Left lung (tissue), 10 donors: ENCODE data around the gene SLF1. TPM values are rescaled to one million over a fixed set of nuclear protein-coding genes. Genes with fewer than 3 reads are reported as not detected.
A peak's percentile ranks its signal among the peaks of the same experiment; 100 is the strongest.

ENCODE experiments used
- ATAC-seq: fragments of 200-7000 bp; cut with Tn5 transposase; one replicate; pipeline ENCODE4 v1.9.1; 2020; ENCODE audit warnings: moderate library complexity
- DNase-seq, 4 donors: peaks; one replicate each; pipeline ENCODE4 v3.0.0-alpha.2; 2013 to 2020
- H3K27ac ChIP-seq, 2 donors: fragments of 200-600 bp; sonication (generic) in 1 of 2; one replicate each; pipeline versions ENCODE4 v1.5.0 to v1.8.0; 2020 to 2021
- H3K27me3 ChIP-seq, 2 donors: fragments of 200-600 bp; sonication (generic) in 1 of 2; one replicate each; pipeline versions ENCODE4 v1.5.0 to v1.8.0; 2020 to 2021
- H3K36me3 ChIP-seq, 2 donors: fragments of 200-600 bp; sonication (generic) in 1 of 2; one replicate each; pipeline versions ENCODE4 v1.5.0 to v1.8.0; 2020 to 2021
- H3K4me1 ChIP-seq, 2 donors: fragments of 200-600 bp; one replicate each; pipeline ENCODE4 v1.8.0; 2021
- H3K4me3 ChIP-seq, 2 donors: fragments of 200-600 bp; sonication (generic) in 1 of 2; one replicate each; pipeline versions ENCODE4 v1.5.0 to v1.8.0; 2020 to 2021; ENCODE audit warnings: mild to moderate bottlenecking in 1 of 2
- H3K9me3 ChIP-seq, 2 donors: fragments of 200-600 bp; sonication (generic) in 1 of 2; one replicate each; pipeline versions ENCODE4 v1.5.0 to v1.8.0; 2020 to 2021
- CTCF ChIP-seq, 2 donors: fragments of 200-600 bp; sonication (generic) in 1 of 2; IDR thresholded peaks; one replicate each; pipeline versions ENCODE4 v1.5.0 to v1.8.0; 2021; ENCODE audit warnings: antibody characterized with exemption in 2 of 2
- intact Hi-C, 2 donors: fragments of 100-400 bp; cut with DNase I; formaldehyde crosslinking; loops; one replicate each; pipeline versions ENCODE4 v1.11.2 to v1.14.2; 2022
- polyA plus RNA-seq, 6 donors: library from polyadenylated mRNA; unstranded; fragments of 120-200 nt; gene quantifications; one replicate each; pipeline ENCODE4 v1.2.1, GENCODE V29; 2013; ENCODE audit not compliant: insufficient read length in 6 of 6
- total RNA-seq, 2 donors: library from RNA; stranded (reverse); fragmentation: NEBNext Ultra II Directional; extraction: Animal tissue kit (Norgen Biotek cat#: 25700); gene quantifications; one replicate each; pipeline ENCODE4 v1.2.1, GENCODE V29; 2021
- donor health status: DM: no; HTN: yes; CAD: no.
- donor health status: DM: no; HTN: no; CAD: no.

Gene SLF1
- total and polyA plus RNA-seq, 8 donors, result 5.7 to 22.0 (median 17.8) TPM

DNA sequence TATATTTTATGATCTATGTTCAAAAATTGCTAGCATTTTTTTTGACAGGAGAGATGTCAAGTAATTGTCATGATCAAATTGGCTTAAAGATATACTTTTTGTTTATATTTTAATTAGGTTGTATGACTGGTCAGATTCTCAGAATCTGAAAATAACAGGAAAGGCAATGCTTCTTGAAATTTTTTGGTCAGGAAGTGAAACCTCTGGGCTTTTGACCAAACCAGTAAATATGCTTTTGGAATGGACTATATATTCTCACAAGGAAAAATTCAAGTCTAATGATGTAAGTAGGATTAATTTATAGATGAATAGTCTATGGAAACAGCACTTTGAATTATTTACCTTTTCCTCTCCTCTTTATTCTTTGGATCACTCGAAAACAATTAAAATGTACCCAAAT is 52.3 kb downstream of the SLF1 start:
- Histone ChIP-seq H3K9me3 (no peaks in the 10 kb centered on the region), H3K4me1 (no peaks in the 10 kb centered on the region), H3K27ac (no peak overlapping the region), H3K4me3 (no peak overlapping the region), H3K27me3 (no peaks in the 10 kb centered on the region), H3K36me3 (peaks cover 2 to 3% of the 10 kb centered on the region in 2 donors)
- DNase-seq (no peak), ATAC-seq (no peak)
- intact Hi-C loops, result no loop called here
- TF ChIP-seq CTCF (IDR thresholded peaks at IDR 0.05), result no peak

- H3K4me3 ChIP-seq, result no peak overlapping the region
- no peak for DNase-seq
Measured at GRCh38 chr5:94672746-94673145, 54.3 kb downstream of the SLF1 start.

DNA sequence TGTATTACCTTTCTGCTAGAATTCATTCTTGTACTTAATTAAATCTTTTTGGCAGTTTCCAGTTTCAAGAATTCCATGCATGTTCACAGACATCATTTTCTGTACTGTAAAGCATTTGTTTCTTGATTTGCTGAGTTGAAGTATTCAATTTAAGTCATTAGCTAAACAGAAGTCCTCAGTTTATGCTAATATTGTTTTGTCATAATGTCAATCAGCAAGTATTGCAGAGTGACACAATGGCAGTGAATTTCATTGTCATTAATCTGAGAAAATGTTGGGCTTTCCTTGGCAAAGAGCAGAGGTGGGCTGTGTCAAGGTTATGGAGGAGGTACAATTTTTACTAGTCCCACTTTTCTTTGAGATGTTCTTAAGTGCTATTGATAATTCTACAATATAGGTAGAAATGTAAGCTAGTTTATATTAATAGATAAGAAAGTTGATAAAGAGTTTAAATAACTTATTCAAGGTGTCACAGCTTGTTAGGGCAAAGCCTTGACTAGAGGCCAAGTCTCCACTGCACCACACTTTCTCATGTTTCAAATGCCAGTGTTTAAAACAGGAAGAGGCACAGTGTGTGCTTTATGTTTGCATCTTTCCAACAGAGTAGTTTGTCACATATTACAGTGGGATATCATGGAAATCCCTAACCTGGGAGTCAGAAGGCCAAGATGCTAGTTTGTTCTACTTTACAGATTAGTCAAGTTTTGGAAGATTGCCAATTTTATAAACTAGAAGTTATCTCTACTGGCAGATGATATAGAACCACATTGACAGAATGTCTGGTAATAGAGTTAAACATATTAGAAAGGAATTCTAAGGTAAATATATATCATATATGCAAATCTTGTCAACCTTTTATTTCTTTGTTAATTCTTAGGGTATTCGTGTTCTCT is 56.3 kb downstream of the SLF1 start:
- Histone ChIP-seq H3K4me1 (no peaks in the 10 kb centered on the region), H3K9me3 (no peaks in the 10 kb centered on the region), H3K27me3 (no peaks in the 10 kb centered on the region), H3K4me3 (no peak overlapping the region), H3K36me3 (peaks cover 3 to 8% of the 10 kb centered on the region in 2 donors), H3K27ac (no peak overlapping the region)
- ATAC-seq, result no peak
- TF ChIP-seq CTCF (IDR thresholded peaks at IDR 0.05), result no peak
- intact Hi-C loops, result no loop called here
- no peak for DNase-seq

More at GRCh38 chr5:94672746-94673145, 54.3 kb downstream of the SLF1 start:
- Histone ChIP-seq H3K4me1 (no peaks in the 10 kb centered on the region), H3K27ac (no peak overlapping the region), H3K9me3 (no peaks in the 10 kb centered on the region), H3K36me3 (peaks cover 3 to 8% of the 10 kb centered on the region in 2 donors), H3K27me3 (no peaks in the 10 kb centered on the region)
- TF ChIP-seq CTCF (IDR thresholded peaks at IDR 0.05), result no peak
- no peak for ATAC-seq
- intact Hi-C loops, result no loop called here

GRCh38 chr5:94675965-94676618 is 57.6 kb downstream of the SLF1 start:
- ATAC-seq (no peak), DNase-seq (no peak)
- Histone ChIP-seq H3K27ac (no peak overlapping the region), H3K4me3 (no peak overlapping the region), H3K9me3 (no peaks in the 10 kb centered on the region), H3K36me3 (peaks cover 3 to 8% of the 10 kb centered on the region in 2 donors), H3K4me1 (no peaks in the 10 kb centered on the region), H3K27me3 (no peaks in the 10 kb centered on the region)
- intact Hi-C loops, result no loop called here
- TF ChIP-seq CTCF (IDR thresholded peaks at IDR 0.05), result no peak

DNA sequence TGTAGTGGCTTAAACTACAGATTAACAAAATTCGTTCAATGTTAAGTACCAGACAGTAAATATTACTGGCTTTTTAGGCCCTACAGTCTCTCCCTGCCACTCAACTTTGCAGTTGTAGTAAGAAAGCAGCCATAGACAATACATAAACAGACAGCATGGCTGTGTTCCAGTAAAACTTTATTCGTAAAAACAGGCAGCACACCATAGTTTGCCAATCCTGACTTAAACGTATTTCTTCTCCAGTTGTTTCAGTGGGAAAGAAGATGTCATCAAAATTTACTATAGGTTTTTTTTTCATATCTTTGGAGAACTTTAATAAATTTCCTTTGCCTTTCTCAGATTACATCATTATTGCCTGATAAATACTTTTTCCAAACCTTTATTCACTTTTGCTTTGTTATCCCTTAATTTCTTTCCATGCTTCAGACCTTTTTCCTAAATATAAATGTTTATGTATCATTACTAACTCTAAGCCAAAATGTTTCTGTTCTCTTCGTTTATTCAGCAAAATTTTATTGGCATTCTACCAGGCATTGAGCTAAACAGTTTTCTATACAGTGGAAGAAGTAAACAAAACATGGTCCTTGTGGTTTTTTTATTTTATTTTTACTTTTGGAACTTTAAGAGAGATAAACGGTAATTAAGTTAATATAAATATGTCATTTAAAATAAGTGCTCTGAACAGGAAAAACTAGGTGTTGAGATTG is 64.5 kb downstream of the SLF1 start:
- ATAC-seq (no peak), DNase-seq (peak in 2 of 4 donors; percentile 42 to 58)
- intact Hi-C loops, result no loop called here
- Histone ChIP-seq H3K36me3 (peaks cover 0 to 12% of the 10 kb centered on the region in 2 donors), H3K27me3 (no peaks in the 10 kb centered on the region), H3K9me3 (no peaks in the 10 kb centered on the region), H3K4me3 (no peak overlapping the region), H3K4me1 (no peaks in the 10 kb centered on the region), H3K27ac (no peak overlapping the region)
- TF ChIP-seq CTCF (IDR thresholded peaks at IDR 0.05), result no peak
